NCI-H82 treated with DMSO at 0.1 percent for 48 hours (cell line): ENCODE measurements around the gene KRTAP13-3.
A peak's percentile ranks its signal among the peaks of the same experiment; 100 is the strongest.

Experiments used
- DNase-seq: peaks from one replicate; lab custom pipeline; 2025; ENCODE audit not compliant: unreplicated experiment; lab: John Stamatoyannopoulos, UW

KRTAP13-3 gene, protein sequence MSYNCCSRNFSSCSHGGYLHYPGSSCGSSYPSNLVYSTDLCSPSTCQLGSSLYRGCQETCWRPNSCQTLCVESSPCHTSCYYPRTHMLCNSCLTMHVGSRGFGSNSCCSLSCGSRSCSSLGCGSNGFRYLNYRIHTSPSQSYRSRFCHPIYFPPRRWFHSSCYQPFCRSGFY

DNA sequence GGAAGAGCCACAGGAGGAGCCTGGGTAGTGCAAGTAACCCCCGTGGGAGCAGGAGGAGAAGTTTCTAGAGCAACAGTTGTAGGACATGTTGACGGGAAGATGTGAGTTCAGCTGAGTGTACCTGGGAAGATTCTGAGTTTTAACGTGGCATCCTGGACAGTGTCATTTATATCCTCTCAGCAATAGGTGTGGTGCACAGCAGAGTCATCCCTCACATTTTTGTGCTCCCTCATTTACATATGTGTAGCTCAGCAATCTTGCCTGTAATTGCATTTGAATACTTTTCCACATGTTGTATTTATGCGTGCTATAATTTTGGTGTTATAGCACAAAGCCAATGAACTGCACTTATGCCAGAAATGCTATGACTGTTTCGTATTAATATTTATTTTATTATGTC is at the start of gene KRTAP13-3:
Gene KRTAP13-3 (minus strand): TSS at position 101 of the 400 bp plus-strand sequence. CDS start 14 bp downstream, at position 87.
- DNase-seq = no peak

GRCh38 chr21:30468900-30469714 is 43.4 kb upstream of the KRTAP13-3 start:
- DNase-seq = no peak

DNA sequence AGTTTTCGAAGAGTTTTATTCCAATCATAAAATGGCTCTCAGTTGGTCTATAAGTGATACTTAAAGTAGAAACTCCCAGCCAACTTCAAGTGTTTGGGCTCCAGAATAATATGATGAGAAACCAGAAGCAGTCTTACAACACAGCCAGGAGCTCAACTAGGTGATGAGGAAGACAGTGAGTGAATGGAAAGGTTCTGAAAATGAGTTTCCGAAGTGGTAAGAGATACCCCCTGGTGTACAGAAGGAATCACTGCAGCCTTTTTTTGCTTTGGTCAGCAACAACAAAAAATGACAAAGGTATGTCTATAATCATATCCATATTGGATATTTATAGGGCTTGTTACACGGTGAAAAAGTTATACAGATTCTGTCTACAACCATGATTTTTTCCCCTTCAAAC is 38.0 kb upstream of the KRTAP13-3 start:
- peak; percentile 7 for DNase-seq

DNA sequence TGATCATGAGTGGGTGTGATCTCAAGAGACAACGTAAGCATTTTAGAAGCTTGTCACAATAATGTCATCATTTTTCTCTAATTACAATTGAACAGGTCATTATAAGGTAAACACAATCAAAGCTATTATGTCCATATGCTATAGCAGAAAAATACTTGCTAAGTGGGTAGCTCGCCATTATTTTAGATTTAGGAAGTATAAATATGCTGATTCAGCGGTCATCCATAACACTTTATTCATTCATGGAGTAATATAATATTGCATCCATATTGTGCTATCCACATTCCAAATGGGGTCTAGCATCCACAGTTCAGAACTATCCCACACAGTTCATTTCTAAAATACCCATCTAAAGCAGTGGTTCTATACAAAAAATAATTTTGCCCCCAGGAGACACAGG is 22.8 kb upstream of the KRTAP13-3 start:
- no peak for DNase-seq

DNA sequence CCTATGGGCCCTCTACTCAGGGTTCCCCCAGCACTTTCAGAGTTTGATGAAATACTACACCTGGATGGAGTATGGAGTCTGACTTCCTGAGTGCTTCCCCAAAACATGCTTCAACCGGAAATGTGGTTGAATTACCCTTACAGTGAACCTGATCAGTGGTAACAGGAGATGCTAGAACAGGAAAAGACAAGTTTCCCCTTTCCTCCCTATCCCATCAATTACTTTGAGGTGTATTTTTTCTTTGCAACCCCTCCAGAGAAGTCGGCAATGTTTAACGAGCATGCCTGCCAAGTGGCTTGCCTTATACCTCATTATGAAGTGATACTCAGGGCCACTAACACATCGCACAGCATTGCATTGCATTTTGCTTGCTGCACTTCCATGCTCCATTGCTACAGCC is 21.3 kb upstream of the KRTAP13-3 start:
- DNase-seq = no peak

GRCh38 chr21:30444204-30444603 is 18.5 kb upstream of the KRTAP13-3 start:
- DNase-seq = no peak

- DNase-seq = no peak
Measured at GRCh38 chr21:30443226-30443625, 17.5 kb upstream of the KRTAP13-3 start.

GRCh38 chr21:30439975-30440374 is 14.2 kb upstream of the KRTAP13-3 start, which contains the start of gene KRTAP15-1:
Gene KRTAP15-1, plus strand, starts transcription at chr21:30440275. Its CDS starts 53 bp downstream, at chr21:30440328.
- no peak for DNase-seq

GRCh38 chr21:30437010-30437565 is 11.4 kb upstream of the KRTAP13-3 start:
- no peak for DNase-seq

DNA sequence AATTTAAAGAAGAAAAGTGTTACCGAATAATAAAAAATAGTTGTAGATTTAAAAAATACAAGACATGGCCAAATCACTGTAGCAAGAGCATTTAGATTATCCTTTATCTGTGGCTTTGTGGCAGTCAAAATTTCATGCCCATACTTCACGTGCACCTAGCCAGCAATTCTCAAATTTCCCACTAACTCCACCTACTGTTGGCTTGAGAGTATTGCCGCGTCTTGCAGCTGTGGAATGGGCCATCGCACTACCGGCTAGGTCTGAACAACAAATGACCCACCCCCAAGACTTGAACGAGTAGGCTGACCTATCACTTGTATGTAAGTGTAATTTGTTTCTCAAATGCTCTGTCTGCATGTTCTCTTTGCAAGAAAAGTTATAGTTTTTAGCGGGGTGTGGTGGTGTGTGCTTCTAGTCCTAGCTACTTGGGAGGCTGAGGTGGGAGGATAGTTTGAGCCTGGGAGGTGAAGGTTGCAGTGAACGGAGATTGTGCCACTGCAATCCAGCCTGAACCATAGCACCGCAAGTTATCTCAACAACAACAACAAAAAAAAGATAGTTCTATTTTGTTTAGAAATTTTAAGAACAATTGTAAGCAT is 8.4 kb upstream of the KRTAP13-3 start:
- DNase-seq = peak; percentile 10

DNA sequence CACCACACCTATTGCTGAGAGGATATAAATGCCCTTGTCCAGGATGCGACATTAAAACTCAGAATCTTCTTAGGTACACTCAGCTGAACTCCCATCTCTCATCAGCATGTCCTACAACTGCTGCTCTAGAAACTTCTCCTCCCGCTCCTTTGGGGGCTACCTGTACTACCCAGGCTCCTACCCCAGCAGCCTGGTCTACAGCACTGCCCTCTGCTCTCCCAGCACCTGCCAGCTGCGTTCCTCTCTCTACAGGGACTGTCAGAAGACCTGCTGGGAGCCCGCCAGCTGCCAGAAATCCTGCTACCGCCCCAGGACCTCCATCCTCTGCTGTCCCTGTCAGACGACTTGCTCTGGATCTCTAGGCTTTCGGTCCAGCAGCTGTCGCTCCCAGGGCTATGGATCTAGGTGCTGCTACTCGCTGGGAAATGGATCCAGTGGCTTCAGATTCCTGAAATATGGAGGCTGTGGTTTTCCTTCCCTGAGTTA is 4.5 kb upstream of the KRTAP13-3 start, which contains the start of gene KRTAP13-4:
Gene KRTAP13-4 (plus strand): TSS at position 51 of the 486 bp plus-strand sequence. CDS start 56 bp downstream, at position 107.
- no peak for DNase-seq

DNA sequence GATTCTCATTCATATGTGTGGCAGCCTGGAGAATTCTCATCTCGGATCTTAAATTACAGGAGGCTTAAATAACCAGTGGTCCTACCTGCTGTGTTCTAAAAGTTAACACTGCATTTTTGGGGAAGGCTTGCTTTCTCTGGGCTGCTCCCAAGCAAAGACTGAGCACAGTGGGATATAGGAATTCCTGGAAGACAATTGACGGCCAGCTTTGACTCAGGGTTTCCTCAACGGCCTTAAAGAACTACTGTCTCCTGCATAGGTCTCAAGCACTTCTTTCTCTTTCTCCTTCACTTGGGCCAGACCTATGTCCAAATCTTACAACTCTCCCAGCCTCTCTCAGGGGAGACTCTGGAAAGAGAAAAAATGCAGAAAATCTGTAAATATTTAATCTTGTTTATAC is 1.0 kb upstream of the KRTAP13-3 start:
- no peak for DNase-seq

- DNase-seq = no peak
Measured at GRCh38 chr21:30415993-30416392, 9.7 kb downstream of the KRTAP13-3 start.

DNA sequence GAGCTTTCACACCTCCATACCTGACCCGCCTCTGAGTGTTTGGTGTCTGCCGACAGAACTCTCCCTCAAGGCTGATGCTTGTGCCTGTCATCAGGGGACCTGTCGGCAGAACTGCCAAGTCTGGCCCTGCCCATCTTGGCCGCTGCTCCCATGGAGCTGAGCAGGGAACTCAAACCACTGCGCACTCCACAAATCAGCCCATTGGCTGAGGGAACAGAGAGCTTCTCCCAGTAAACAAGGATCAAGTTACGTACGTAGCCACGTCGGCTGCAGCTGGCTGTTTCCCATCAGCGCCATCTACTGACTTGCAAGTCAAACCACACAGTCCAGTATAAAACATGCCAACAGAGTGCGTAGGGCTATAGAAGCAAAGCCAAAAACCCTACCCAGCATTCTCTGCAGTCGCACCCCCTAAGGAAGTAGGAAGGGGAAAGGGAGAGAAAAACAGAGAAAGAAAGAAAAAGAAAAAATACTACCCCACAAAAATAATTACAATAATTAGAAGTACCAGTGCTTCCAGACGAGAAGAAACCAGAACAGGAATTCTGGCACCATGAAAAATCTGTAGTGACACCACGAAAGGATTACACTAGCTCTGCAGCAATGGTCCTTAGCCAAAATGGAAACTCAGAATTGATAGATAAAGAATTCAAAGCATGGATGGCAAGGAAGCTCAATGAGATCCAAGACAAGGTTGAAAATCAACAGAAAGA is 16.8 kb downstream of the KRTAP13-3 start:
- DNase-seq = peak; percentile 48

- no peak for DNase-seq
Measured at GRCh38 chr21:30395731-30396130, 30.0 kb downstream of the KRTAP13-3 start, which contains the start of gene KRTAP13-1. Gene KRTAP13-1, plus strand, starts transcription at chr21:30396031. Its CDS starts 56 bp downstream, at chr21:30396087.

DNA sequence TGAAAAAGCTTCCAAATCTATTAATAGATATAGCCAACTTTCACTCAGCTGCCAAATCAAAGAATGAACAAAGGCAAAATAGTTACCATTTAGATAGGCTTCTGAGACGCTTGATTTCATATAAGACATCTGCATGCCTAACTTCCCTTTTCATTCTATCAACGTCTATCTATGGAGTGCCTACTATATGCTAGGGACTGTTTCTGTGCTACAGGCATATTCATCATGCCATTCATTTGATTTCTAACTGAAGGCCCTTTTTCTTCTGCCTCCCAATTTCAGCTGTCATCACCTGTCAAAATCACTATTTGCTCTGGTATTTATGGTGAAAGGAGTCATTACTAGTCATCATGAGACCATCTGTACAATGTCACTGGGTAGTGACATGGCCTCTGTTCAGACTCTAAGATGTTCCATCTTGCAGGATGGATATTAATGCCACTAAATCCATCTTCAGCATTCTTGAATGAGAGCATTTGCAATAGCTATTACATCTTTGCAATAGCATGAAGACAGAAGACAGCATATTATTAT is 34.2 kb downstream of the KRTAP13-3 start:
- no peak for DNase-seq

DNA sequence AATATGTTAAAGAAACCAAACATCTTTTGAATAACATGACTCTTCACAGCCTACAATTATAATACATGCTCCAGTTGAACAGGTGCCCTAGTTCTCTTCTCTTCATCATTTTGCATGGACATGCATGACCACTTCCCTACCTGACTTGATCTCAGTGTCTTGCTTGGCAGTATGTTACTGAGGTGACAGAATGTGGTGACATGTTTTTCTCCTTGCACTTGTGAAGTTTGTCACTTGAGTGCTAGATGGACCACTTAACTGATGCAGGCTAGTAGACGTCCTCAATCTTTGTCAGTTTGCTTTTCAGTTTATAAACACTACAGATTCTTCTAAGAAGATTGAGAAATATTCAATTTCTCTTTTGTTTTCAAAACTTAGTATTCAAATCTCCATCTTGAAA is 43.5 kb downstream of the KRTAP13-3 start:
- no peak for DNase-seq
